Fibroblast of skin of left biceps (primary cell): ENCODE data around the gene MMP26.

Source experiments
- DNase-seq, 2 experiments: peaks; one replicate each; pipeline ENCODE4 v3.0.0-alpha.2; 2013; ENCODE audit warnings: low read depth in 2 of 2

The MMP26 gene

DNA sequence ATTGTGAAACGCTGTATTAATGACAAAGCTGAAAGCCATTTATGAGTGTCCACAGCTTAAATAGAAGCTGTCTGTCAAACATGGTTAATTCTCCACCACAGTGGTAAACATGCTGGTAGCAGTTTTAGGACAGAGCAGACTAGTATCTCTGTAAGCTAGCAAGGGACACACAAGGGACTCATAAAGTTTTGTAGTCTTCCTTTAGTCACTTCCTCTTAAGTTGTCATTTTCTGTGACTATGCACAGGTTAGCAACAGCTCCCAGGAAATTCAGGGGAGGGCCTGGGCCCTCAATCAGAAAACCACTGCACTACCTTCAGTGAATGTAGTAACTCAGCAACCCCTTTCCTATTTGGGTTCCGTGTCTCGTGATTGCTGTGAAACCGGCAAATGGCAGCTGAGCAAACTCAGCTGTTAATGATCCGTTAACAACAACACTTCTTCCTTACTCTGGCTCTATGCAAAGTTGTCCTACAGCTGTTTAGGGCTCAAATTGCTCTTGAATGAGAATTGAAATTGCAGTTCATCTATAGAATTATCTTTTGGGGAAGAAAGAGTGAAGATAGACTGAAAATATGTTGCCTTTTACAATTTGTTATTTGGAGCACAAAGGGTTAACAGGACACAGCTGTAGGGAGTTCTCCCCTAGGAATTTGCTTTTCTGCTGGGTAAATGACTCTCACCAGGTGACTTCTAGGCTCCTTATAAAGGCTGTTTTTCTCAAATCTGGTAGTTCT lies at the start of gene MMP26:
Gene MMP26, plus strand, starts transcription at position 731 of the 736 bp plus-strand sequence.
- DNase-seq = no peak

GRCh38 chr11:4658629-4659445 lies 45.7 kb upstream of the MMP26 start:
- DNase-seq = no peak

- DNase-seq = no peak
These were observed 41.7 kb upstream of the MMP26 start for GRCh38 chr11:4662876-4663275.

DNA sequence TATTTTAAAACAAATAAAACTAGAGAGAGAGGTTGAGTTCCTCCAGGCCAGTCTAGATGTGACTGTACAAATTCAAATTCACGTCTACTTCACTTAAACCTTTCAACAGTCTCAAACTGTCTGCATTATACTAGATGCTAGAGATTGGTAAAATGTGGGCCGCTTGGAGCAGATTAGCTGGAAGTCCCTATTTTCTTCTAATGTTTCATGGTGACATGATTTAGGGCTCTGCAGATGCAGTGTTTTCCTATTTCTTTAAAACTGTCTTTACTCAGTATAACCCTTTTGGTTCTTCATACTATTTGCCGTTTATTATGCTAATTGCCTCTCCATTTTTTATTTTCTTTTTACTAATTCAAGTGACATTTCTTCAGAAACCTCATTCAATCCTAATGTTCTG lies 40.4 kb upstream of the MMP26 start:
- no peak for DNase-seq

GRCh38 chr11:4664786-4665185 lies 39.8 kb upstream of the MMP26 start:
- no peak for DNase-seq

DNA sequence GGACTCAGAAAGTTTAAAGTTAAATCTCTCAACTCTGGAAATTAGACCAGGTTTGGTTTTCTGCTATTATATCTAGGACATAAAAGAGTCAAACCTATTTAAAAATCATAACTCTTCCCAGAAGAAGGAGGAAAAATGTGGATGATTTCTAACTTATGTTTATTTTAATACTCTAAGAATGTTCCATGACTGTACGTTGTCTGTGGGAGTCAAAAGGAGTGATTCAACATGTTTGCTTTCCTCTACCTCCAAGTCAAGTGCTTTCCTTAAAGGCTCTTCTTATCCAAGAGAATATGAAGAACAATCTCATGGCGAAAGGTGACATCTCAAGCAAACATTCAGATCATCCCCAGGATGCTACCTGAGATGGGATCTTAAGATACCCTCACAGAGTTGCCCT lies 39.2 kb upstream of the MMP26 start:
- no peak for DNase-seq

GRCh38 chr11:4671741-4672140 lies 32.8 kb upstream of the MMP26 start:
- DNase-seq = no peak

GRCh38 chr11:4672470-4672869 lies 32.1 kb upstream of the MMP26 start:
- no peak for DNase-seq

DNA sequence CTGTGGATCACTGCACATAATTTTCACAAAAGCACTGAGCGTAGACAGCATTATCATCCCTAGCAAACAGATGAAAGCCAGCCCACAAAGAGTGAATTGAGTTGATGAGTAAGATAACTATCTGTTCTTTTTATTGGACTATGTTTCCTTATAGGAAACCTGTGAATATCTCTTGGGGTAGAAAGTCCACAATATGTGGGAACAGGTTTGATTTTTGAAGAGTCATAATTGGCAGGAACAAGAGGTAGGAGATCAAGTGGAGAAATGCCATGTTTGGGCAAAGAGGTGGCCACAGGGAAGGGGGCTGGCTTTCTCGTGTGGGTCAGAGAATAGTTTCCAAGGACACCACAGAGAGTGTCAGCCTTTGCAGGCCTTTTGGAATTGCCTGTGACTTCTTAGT lies 30.8 kb upstream of the MMP26 start:
- DNase-seq = no peak

DNA sequence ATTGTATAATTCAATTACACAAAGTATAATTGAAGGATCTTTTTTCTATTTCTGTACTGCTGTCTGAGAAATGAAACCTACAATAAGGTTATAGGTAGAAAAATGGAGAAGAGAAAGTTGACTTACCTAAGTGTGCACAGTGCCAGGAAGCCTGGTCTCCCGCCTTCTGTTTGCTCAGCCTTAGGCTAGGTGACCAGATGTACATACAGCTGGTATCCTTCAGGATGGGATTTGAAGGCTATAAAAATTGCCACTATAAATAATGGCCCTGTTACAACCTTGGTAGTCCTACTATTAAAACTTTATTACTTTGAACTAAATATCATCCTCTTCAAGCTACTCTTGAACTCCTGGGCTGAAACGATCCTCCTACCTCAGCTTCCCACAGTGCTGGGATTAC lies 26.6 kb upstream of the MMP26 start:
- DNase-seq = no peak

DNA sequence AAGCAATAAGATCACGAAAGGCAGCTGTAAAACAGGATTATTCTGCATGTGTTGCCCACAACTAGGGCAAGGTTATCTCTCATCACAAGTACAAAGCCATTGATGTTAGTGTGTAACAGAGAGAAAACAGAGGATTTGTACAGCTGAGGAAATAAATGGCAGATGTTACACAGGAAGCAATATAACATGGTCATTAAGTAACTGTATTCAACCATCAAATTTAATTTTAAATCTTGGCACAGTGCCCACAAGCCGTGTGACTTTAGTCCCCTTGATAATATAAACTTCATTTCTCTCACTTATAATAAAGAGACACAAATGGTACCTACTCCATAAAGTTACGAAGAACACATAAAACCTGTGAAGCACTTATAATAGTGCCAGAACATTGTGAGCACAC lies 24.2 kb upstream of the MMP26 start:
- DNase-seq = no peak

DNA sequence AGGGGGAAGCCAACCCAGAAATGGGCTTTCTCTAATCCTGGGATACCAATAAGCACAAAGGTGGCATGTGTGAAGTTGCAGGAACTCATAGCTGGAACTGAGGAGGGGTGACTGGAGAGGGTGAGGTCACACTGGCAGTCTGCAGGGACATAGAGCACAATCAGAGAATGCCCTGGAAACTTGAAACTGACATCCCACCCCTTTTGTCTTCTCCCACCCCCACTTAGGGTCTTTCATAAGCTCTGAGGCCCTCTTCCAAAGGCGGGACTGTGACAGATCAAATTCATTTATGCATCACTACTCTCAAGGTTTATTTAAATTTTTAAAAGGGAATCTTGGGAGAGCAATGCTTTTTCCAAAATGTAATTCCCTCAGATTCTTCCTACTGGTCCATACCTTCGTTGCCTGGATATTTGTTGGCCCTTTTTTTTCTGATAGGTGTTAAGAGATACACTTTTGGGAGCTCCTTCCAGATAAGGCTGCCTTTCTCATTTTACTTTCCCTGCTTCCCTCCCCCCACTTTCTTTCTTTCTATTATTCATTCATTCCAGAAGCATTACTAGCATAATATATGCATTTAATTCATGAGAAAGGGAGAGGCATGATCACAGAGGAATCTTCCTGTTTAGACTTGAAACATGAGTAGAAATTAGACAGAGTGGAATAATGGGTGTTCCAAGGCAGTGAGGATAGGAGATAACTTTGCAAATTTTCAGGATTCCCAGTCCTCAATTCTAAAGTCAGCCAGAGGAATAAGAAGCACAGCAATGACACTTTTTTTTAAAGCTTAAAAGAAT lies 21.8 kb upstream of the MMP26 start:
- peak; percentile 8 to 17 for DNase-seq

- no peak for DNase-seq
These were observed 19.8 kb upstream of the MMP26 start for GRCh38 chr11:4684631-4685285.

DNA sequence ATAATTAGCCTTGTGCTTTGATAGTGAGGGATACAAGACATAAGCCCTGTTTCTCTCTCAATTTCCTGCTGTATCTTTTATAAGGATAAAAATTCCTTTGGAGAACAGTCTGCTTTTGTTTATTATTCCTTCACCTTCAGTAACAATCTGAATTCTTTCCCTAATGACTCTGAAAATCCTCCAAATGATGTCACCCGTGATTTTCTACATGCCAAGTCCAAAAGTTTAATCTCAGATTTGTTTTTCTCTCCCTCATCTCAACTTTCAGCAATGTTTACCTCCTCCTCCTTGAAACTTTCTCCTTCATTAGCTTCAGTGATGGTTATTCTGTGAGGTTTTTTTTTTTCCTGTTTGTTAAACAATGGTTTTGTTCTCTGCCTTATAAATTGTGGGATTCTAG lies 9.1 kb upstream of the MMP26 start:
- DNase-seq = no peak

DNA sequence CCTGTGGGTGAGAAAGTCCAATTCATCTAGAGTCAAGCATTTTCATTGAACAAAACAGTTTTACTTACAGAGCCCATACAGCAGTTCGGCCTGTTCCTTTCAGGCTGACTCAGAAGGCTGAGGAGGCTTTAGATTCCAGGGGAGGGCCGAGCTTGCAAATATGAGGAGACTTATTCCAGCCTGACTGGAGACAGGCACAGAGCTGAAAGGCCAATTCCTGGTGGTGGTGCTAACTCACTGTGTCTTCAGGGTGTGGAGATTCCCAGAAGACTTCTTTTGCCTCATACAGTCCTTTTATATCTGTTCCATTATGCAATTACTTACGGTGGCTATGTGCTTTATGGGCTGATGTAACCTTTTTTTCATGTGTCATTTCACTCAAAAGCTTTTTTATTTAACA lies 7.0 kb upstream of the MMP26 start, which contains the start of gene OR51E2:
Gene OR51E2, minus strand, starts transcription at position 269 of the 400 bp plus-strand sequence. CDS start 15,142 bp downstream, outside the sequence.
- DNase-seq = no peak

DNA sequence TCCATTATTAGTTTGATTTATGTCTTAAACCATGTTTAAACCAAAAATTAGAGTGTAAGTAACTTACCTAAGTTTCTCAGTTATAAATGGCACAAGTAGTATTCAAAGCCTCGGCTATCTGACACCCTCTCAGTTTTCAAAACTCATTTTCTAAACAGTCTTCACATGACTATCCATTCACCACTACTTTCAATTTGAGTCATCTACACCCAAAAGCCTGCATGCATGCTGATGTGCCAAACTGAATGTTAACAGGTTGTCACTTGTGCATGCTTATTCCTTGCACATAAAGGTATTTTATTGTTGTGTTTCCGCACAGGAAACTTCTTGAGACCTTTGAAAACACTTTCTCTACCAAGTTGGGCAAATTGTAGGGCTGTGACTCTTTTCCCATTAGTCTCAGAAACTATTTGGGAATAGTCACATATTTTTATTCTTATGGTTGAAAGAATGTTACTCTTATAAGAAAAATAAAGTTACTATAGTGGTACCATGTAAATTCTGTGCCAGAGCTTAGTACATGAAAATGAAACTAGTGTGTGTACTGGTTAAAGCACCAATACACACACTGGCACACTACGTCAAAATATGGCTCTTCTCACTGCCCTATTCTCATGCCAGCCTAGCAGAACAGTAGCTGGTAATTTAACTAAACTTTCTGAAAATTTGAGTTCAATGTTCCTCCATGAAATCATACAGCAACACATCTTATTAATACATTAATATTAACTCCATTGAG lies 4.7 kb upstream of the MMP26 start:
- DNase-seq = no peak

GRCh38 chr11:4700436-4700820 lies 4.2 kb upstream of the MMP26 start:
- no peak for DNase-seq

DNA sequence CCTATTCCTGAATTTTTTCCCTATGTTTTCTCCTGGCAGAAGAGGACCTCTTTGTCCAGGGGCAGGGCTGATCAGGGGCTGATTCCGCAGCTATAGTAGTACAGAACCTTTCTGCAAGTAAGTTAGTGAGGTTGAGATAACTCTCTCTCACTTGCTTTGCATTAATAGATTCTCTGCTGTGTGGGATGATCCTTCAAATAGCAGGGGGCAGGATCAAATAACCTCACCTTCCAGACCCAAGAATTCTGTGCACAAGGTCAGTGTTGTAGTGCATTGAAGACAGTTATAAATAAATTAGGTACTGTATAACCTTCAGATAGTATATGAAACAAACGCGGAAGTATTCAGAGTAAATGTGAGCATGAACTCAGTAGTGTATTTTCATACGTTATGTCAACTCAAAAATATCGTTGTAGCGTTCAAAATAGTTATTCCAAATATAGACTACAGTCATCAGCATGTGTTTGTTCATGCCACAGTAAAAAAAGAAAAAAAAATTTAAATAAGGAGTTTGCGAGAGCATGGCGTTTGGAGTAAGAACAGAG lies 278 bp downstream of the MMP26 start:
- no peak for DNase-seq

GRCh38 chr11:4713241-4713640 lies 8.7 kb downstream of the MMP26 start:
- DNase-seq = no peak

- DNase-seq = no peak
These were observed 9.7 kb downstream of the MMP26 start for GRCh38 chr11:4714300-4714699.
